Mucosa of descending colon (tissue), 3 donors: Measurements from ENCODE around the gene MRPL23. TPM values are rescaled to one million over a fixed set of nuclear protein-coding genes. Genes with fewer than 3 reads are reported as not detected.

ENCODE experiments used
- ATAC-seq: fragments of 200-7000 bp; cut with Tn5 transposase; one replicate; pipeline ENCODE4 v1.9.1; 2020; ENCODE audit warnings: mild to moderate bottlenecking, moderate library complexity
- DNase-seq, 3 donors: peaks; one replicate each; pipeline ENCODE4 v3.0.0-alpha.2; 2020
- H3K36me3 ChIP-seq: fragments of 200-600 bp; one replicate; pipeline ENCODE4 v1.8.0; 2021; ENCODE audit warnings: low read depth, mild to moderate bottlenecking
- H3K4me1 ChIP-seq: fragments of 200-600 bp; one replicate; pipeline ENCODE4 v1.8.0; 2021; ENCODE audit warnings: low read depth, mild to moderate bottlenecking
- H3K4me3 ChIP-seq: fragments of 200-600 bp; one replicate; pipeline ENCODE4 v1.8.0; 2021; ENCODE audit warnings: mild to moderate bottlenecking
- H3K9me3 ChIP-seq: fragments of 200-600 bp; one replicate; pipeline ENCODE4 v1.8.0; 2021; ENCODE audit warnings: mild to moderate bottlenecking
- CTCF ChIP-seq: fragments of 200-600 bp; IDR thresholded peaks from one replicate; pipeline ENCODE4 v1.8.0; 2022; ENCODE audit warnings: antibody characterized with exemption, mild to moderate bottlenecking
- intact Hi-C, 2 donors: fragments of 100-400 bp; cut with DNase I in 1 of 2; cut with micrococcal nuclease in 1 of 2; formaldehyde crosslinking; loops; one replicate each; pipeline versions ENCODE4 v1.11.0 to v1.11.1; 2022; cut with DNase I, micrococcal nuclease
- total RNA-seq, 3 donors: library from RNA; stranded (reverse); fragmentation: NEBNext Ultra II Directional in 2 of 3; extraction: Animal tissue kit (Norgen Biotek cat#: 25700) in 2 of 3; gene quantifications; one replicate each; pipeline versions ENCODE4 v1.2.1 to v1.2.4, GENCODE V29; 2021 to 2023
- donor health status: DM: no; HTN: no; CAD: no; lungs with moderate emphysema.
- donor health status: DM: no; HTN: no; CAD: no.
- donor health status: DM: no; HTN: yes; CAD: no.

Gene MRPL23
- total RNA-seq, 3 donors from 2014 or later, result 42.5 to 105 (median 56.1) TPM

DNA sequence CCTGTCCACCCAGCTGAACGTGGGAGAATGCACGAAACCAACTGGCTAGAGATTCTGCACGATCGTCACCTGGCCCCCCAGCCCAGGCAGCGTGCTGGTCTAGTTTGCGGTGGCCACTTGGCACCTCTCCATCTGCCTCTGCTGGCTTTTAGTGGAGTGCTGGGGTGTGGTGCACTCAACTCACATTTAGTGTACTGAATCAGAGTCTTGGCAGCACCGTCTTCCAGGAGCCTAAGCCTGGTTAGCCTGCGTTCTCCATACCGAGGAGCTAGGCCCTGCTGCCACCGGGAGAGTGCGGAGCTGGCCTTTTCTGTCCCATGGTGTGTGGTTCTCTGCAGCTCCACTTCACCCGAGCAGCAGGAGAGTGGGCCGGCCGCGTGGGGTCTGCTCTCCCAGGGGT lies 2.8 kb downstream of the MRPL23 start:
- intact Hi-C loops, result no loop called here
- no peaks in the 10 kb centered on the region for H3K4me1 ChIP-seq
- no peak for ATAC-seq
- TF ChIP-seq CTCF, result no peak
- no peak overlapping the region for H3K4me3 ChIP-seq
- no peak for DNase-seq
- no peaks in the 10 kb centered on the region for H3K9me3 ChIP-seq
- H3K36me3 ChIP-seq, result no peaks in the 10 kb centered on the region

GRCh38 chr11:1952806-1953482 lies 5.8 kb downstream of the MRPL23 start:
- H3K9me3 ChIP-seq, result no peaks in the 10 kb centered on the region
- no peaks in the 10 kb centered on the region for H3K36me3 ChIP-seq
- no peak for ATAC-seq
- no peaks in the 10 kb centered on the region for H3K4me1 ChIP-seq
- no peak overlapping the region for H3K4me3 ChIP-seq
- peak in 1 of 3 donors; percentile 8 for DNase-seq
- intact Hi-C loops, result no loop called here
- no peak for TF ChIP-seq CTCF

DNA sequence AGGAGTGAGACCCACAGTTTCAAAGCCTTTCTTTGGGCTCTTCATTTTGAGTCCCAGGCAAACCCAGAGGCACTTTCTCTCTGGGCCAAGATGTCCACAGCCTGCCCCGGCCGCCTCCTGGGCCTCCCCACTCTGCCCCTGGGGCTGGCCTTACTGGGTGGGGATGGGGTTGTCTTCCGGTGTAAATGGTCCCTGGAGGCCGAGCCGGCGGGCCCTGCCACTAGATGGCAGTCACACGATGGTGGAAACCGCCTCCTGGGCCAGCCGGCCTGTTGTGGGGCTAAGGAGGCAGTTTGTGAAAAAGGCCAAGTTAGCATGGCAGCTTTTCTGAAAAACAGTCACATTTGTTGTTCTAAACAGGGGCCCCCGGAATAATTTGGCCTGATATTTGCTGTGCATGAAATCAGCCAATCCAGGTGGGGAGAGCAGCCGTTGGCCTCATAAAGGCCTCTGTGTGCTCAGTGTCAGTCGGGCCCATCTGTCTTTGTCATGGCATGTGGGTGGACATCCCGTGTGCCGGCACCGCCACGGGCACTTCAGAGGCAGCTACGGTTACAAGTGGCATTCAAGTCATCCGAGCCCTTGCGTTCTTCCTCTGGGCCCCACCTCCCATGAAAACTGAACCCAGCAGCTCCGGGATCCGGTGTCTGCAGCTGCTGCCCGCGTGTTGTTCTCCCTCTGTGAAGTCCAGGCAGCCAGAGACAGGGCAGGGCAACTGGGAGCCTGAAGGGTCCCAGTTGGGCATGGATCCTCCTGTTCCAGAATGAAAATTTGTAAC lies 6.5 kb downstream of the MRPL23 start:
- peak; percentile 12 for TF ChIP-seq CTCF
- H3K4me1 ChIP-seq, result no peaks in the 10 kb centered on the region
- H3K9me3 ChIP-seq, result no peaks in the 10 kb centered on the region
- H3K4me3 ChIP-seq, result no peak overlapping the region
- no peaks in the 10 kb centered on the region for H3K36me3 ChIP-seq
- peak; percentile 78 for ATAC-seq
- peak; percentile 3 to 44 (median 33) for DNase-seq
- intact Hi-C loops, result no loop called here

DNA sequence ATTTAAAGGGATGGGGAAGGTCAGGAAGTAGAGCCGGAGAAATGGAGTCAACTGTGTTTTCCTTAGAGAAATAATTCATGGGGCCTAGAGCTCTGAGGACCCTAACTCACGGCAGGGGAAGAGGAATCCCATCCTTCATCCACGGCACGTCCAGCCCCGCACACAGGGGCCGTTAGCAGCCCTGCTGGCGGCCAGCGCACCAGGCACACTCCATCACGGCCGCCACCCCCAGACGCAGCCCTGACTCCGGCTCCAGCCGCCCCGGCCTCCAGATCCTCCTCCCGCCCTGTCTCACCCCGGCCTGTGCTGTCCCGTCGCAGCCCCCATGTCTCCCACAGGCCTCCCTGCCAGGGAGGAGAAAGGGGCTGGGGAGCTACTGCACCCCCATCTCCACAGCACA lies 11.2 kb downstream of the MRPL23 start:
- ATAC-seq, result no peak
- no peak for TF ChIP-seq CTCF
- H3K9me3 ChIP-seq, result no peaks in the 10 kb centered on the region
- H3K36me3 ChIP-seq, result no peaks in the 10 kb centered on the region
- no peak for DNase-seq
- no peak overlapping the region for H3K4me3 ChIP-seq
- no peaks in the 10 kb centered on the region for H3K4me1 ChIP-seq
- intact Hi-C loops, result no loop called here

DNA sequence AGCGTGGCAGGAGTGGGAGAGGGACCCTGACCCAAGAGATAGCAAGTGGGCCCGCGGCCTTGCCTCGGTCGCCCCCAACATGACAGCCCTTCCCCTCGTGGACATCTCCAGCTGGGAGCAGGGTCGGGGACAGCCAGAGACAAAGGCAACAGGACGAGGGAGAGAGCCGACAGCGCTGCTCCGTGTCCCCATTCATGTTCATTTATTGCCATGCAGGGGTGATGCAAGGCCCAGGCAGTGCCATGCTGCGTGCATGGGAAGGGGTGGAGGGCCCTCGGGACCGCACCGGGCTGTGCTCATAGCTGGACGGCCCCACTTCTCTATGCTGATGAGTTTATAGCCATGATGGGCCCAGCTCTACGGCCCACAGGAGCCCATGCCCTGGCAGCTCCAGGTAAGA lies 12.7 kb downstream of the MRPL23 start:
- H3K4me3 ChIP-seq, result no peak overlapping the region
- no peaks in the 10 kb centered on the region for H3K36me3 ChIP-seq
- DNase-seq (no peak), ATAC-seq (no peak)
- intact Hi-C loops, result no loop called here
- H3K4me1 ChIP-seq, result no peaks in the 10 kb centered on the region
- no peak for TF ChIP-seq CTCF
- no peaks in the 10 kb centered on the region for H3K9me3 ChIP-seq
